Body of pancreas (tissue), 4 donors: ENCODE results near the gene COG2.

Source experiments
- CTCF ChIP-seq, 7 experiments: fragments of 450-650 bp in 4 of 7; fragments of 200-600 bp in 3 of 7; sonication (generic) in 3 of 7; IDR thresholded peaks; one replicate each; pipeline ENCODE4 v1.5.1; 2016 to 2019; ENCODE audit warnings: antibody characterized with exemption in 7 of 7
- POLR2A ChIP-seq, 3 donors: fragments of 450-650 bp; IDR thresholded peaks; one replicate each; pipeline ENCODE4 v1.6.1; 2016; ENCODE audit warnings: antibody characterized with exemption in 3 of 3, mild to moderate bottlenecking in 2 of 3

DNA sequence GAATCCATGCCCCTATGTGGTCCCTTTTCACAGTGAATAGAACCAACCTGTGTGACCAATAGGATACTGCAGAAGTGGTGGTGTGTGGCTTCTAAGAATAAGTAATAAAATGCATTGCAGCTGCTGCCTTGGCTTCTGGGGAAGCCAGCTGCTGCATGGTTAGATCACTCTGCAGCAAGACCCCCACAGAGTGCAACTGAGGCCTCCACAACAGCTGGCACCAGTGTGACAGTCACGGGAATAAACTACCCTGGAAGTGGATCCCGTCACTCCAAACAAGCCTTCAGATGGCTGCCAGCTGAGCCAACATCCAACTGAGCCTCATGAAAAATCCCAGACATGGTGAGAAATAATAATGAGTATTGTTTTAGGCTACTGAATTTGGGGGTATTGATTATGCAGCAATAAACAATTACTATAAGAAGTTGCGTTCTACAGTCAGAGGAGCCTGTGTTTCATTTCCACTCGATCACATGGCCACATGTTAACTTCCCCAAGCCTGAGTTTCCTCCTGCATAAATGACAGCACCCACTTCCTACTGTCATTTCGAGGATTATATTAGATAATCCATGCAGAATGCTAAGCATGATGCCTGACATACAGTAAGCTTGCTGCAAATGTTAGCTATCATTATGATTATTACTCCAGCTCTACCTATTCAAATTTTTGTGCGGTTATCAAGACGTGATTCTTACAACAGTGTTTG lies 20.8 kb upstream of the COG2 start:
- TF ChIP-seq POLR2A (IDR thresholded peaks at IDR 0.05) (no peak), CTCF (IDR thresholded peaks at IDR 0.05) (no peak)
